Ishikawa (cell line): ENCODE measurements around the gene MAS1.

Experiments used
- CEBPB ChIP-seq: IDR thresholded peaks from 2 replicates; pipeline ENCODE4 v1.6.1; 2012
- CREB1 ChIP-seq: IDR thresholded peaks from 2 replicates; pipeline ENCODE4 v1.6.1; 2012; ENCODE audit warnings: low read depth
- EGR1 ChIP-seq: IDR thresholded peaks from 2 replicates; pipeline ENCODE4 v1.6.1; 2012
- EP300 ChIP-seq: IDR thresholded peaks from 2 replicates; pipeline ENCODE4 v1.6.1; 2012; ENCODE audit warnings: borderline replicate concordance
- FOXM1 ChIP-seq: IDR thresholded peaks from 2 replicates; pipeline ENCODE4 v1.6.1; 2012; ENCODE audit warnings: low read depth, borderline replicate concordance
- NFIC ChIP-seq: IDR thresholded peaks from 2 replicates; pipeline ENCODE4 v1.6.1; 2012
- RAD21 ChIP-seq: IDR thresholded peaks from 2 replicates; pipeline ENCODE4 v1.6.1; 2012; ENCODE audit warnings: low read depth
- TAF1 ChIP-seq: IDR thresholded peaks from 2 replicates; pipeline ENCODE4 v1.6.1; 2012; ENCODE audit warnings: low read depth, mild to moderate bottlenecking
- TCF12 ChIP-seq: IDR thresholded peaks from 2 replicates; pipeline ENCODE4 v1.6.1; 2012; ENCODE audit warnings: low read depth
- TEAD4 ChIP-seq: IDR thresholded peaks from 2 replicates; pipeline ENCODE4 v1.6.1; 2012
- YY1 ChIP-seq: IDR thresholded peaks from 2 replicates; pipeline ENCODE4 v1.6.1; 2012; ENCODE audit warnings: low read depth
- ZBTB7A ChIP-seq: IDR thresholded peaks from 2 replicates; pipeline ENCODE4 v1.6.1; 2012; ENCODE audit warnings: low read depth
- TF ChIP-seq, protein P1 (sequence below): IDR thresholded peaks from 2 replicates; pipeline ENCODE4 v1.6.1; 2012
- TF ChIP-seq, protein P2 (sequence below): IDR thresholded peaks from 2 replicates; pipeline ENCODE4 v1.6.1; 2012
- TF ChIP-seq, protein P3 (sequence below): IDR thresholded peaks from 2 replicates; pipeline ENCODE4 v1.6.1; 2012; ENCODE audit warnings: low read depth, mild to moderate bottlenecking

The MAS1 gene

DNA sequence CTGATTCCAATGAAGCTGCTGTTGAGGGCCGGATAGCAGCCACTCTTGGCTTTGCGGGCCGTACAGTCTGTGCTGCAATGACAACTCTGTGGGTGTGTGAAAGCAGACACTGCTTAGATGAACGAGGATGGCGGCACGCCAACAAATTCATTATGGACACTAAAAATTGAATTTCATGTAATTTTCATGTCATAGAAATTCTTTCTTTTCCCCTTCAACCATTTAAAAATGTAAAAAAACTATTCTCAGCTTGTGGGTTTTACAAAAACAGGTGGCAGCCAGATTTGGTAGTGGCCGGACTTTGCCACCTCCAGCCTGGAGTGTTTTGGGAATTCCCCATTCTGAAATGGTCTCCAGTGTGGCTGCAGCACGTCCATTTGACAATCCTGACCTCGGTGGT, 26.0 kb downstream of the MAS1 start:
- TF ChIP-seq FOXM1 = no peak
- TF ChIP-seq ZBTB7A = no peak
- no peak for TF ChIP-seq EP300
- TF ChIP-seq TEAD4 = no peak
- no peak for TF ChIP-seq TAF1
- no peak for TF ChIP-seq RAD21
- no peak for TF ChIP-seq YY1
- TF ChIP-seq, protein P1, sequence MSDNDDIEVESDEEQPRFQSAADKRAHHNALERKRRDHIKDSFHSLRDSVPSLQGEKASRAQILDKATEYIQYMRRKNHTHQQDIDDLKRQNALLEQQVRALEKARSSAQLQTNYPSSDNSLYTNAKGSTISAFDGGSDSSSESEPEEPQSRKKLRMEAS = no peak
- no peak for TF ChIP-seq NFIC
- TF ChIP-seq, protein P2, sequence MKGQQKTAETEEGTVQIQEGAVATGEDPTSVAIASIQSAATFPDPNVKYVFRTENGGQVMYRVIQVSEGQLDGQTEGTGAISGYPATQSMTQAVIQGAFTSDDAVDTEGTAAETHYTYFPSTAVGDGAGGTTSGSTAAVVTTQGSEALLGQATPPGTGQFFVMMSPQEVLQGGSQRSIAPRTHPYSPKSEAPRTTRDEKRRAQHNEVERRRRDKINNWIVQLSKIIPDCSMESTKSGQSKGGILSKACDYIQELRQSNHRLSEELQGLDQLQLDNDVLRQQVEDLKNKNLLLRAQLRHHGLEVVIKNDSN = no peak
- TF ChIP-seq CREB1 = no peak
- no peak for TF ChIP-seq TCF12
- TF ChIP-seq EGR1 = no peak
- TF ChIP-seq CEBPB = no peak
- TF ChIP-seq, protein P3, sequence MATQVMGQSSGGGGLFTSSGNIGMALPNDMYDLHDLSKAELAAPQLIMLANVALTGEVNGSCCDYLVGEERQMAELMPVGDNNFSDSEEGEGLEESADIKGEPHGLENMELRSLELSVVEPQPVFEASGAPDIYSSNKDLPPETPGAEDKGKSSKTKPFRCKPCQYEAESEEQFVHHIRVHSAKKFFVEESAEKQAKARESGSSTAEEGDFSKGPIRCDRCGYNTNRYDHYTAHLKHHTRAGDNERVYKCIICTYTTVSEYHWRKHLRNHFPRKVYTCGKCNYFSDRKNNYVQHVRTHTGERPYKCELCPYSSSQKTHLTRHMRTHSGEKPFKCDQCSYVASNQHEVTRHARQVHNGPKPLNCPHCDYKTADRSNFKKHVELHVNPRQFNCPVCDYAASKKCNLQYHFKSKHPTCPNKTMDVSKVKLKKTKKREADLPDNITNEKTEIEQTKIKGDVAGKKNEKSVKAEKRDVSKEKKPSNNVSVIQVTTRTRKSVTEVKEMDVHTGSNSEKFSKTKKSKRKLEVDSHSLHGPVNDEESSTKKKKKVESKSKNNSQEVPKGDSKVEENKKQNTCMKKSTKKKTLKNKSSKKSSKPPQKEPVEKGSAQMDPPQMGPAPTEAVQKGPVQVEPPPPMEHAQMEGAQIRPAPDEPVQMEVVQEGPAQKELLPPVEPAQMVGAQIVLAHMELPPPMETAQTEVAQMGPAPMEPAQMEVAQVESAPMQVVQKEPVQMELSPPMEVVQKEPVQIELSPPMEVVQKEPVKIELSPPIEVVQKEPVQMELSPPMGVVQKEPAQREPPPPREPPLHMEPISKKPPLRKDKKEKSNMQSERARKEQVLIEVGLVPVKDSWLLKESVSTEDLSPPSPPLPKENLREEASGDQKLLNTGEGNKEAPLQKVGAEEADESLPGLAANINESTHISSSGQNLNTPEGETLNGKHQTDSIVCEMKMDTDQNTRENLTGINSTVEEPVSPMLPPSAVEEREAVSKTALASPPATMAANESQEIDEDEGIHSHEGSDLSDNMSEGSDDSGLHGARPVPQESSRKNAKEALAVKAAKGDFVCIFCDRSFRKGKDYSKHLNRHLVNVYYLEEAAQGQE = no peak

DNA sequence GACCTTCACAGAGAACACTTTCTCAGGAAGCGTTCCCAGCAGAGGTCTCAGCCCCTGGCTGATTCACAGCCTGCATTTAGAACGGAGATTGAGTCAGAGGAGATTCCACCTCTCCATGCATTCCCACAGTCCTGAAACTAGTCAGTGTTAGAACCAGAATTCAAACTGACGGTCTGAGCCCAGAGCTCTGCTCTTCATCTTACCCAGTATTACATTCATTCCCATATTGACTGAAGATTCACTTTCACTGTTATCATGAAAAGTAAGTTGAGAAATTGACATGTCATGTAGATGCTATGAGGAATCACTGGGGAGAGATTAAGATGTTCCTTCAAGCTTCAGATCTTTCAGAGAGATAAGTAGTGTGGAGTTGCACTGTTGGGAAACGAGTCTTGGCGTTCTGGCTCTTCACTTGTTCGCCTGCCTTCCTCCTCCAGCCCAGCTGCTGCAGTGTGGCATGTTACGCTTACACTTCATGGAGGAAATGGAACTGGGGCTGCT, 28.3 kb downstream of the MAS1 start:
- TF ChIP-seq YY1 = no peak
- no peak for TF ChIP-seq EP300
- TF ChIP-seq CREB1 = no peak
- TF ChIP-seq, protein P2 = no peak
- no peak for TF ChIP-seq NFIC
- TF ChIP-seq CEBPB = no peak

DNA sequence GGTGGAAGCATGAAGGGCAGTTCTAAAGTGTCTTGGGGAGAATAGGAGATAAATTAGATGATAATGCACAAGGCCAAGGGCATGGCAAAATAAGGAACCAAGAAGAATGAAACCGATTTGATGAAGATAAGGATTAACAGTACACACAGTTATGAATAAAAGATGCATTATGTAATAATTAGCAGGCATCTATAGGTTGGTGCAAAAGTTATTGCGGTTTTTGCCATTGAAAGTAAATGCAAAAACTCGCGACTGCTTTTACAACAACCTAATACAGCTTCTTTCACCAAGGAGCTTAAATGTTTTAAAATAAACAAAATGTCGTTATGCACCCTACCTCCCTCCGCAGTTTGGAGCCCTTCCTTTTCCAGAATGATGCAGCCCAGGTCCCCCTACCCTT, 29.0 kb downstream of the MAS1 start:
- no peak for TF ChIP-seq CREB1

DNA sequence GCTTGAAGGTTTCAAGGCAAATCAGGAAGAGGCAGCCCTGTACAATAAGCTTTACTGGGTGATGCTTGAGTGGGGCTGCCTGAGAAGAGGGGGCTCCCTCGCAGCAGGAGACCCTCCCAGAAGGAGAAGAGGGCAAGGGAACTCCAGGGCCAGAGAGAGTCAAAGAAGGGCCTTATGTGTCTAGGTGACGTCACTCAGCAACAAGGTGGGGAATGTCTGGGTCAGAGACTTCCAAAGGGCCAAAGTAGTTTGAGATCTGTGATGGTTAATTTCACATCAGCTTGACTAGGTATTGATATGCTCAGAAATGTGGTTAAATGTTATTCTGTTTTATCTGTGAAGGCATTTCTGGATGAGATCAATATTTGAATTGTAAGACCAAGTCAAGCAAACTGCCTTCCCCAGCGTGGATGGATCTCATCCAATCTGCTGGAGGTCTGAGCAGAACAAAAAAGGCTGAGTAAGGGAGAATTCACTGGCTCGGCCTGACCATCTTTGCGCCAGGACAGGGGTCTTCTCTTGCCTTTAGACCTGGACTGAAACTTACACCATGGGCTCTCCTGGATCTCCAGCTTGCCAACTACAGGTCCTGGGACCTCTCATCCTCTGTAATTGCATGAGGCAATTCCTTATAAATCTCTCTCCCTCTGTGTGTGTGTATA, 35.9 kb downstream of the MAS1 start:
- TF ChIP-seq TEAD4 = no peak
- TF ChIP-seq, protein P1 = no peak
- no peak for TF ChIP-seq CREB1
- TF ChIP-seq, protein P2 = no peak
- TF ChIP-seq NFIC = no peak
- TF ChIP-seq CEBPB = no peak
- TF ChIP-seq TCF12 = no peak
- TF ChIP-seq, protein P3 = no peak
- no peak for TF ChIP-seq RAD21
- TF ChIP-seq EGR1 = no peak
- no peak for TF ChIP-seq ZBTB7A
- TF ChIP-seq EP300 = no peak
- TF ChIP-seq YY1 = no peak
- TF ChIP-seq FOXM1 = no peak
- no peak for TF ChIP-seq TAF1

DNA sequence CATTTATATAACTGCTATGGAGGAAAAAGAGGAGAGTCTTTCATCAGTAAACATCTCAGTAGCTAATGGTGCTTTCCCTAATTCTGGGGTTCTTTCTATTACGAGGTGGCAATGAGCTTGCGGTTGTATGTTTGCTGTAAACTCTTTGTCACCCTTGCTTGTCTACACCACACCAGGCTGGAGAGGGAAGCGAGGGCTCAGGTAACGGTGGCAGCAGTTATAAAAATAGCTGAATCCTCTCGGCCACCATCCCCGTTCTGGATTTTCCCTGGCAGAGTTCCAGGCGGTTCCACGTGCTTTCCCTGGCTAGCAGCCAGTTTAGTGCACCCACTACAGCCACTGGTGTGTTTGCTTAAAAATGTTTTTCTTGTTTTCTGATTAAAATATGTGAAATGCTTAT, 39.0 kb downstream of the MAS1 start:
- peak; percentile 60 for TF ChIP-seq NFIC
- TF ChIP-seq EGR1 = no peak
- TF ChIP-seq TCF12 = no peak
- TF ChIP-seq EP300 = no peak

DNA sequence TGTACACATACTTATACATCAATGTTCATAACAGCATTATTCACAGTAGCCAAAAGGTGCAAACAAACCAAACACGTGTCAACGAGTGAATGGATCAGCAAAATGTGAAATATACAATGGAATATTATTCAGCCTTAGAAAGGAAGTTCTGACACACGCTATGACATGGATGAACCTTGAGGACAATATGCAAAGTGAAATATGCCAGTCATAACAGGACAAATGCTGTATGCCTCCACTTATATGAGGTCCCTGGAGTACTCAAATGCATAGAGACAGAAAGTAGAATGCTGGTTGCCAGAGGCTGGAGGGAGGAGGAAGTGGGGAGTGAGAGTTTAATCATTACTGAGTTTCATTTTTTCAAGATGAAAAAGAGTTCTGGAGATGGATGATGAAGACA, 40.3 kb downstream of the MAS1 start:
- TF ChIP-seq YY1 (no peak), NFIC (no peak), FOXM1 (no peak), EGR1 (no peak), CREB1 (no peak), ZBTB7A (no peak), EP300 (no peak), TEAD4 (no peak)
- TF ChIP-seq, protein P2 = no peak
- TF ChIP-seq, protein P1 = no peak
- TF ChIP-seq, protein P3 = no peak
